GM23338 (cell line): ENCODE measurements around the gene GTF2H1.

Source experiments
- CREB1 ChIP-seq: fragments of 250-450 bp; sonication (Bioruptor Pico); IDR thresholded peaks from 2 replicates; pipeline ENCODE4 v1.5.0; 2020; ENCODE audit warnings: low read depth, mild to moderate bottlenecking, moderate library complexity
- CTCF ChIP-seq, 2 experiments: fragments of 200-600 bp in 1 of 2; sonication (generic) in 1 of 2; conservative IDR thresholded peaks; 2 replicates each; pipeline versions ENCODE4 v1.5.1 to v1.6.1; 2016 to 2017; ENCODE audit warnings: antibody characterized with exemption in 2 of 2, low read depth in 2 of 2, mild to moderate bottlenecking in 2 of 2, moderate library complexity in 1 of 2
- JUNB ChIP-seq: IDR thresholded peaks from one replicate; pipeline ENCODE4 v1.6.1; 2016; ENCODE audit warnings: antibody characterized with exemption; ENCODE audit not compliant: unreplicated experiment

- TF ChIP-seq CTCF (conservative IDR thresholded peaks at IDR 0.05; ENCODE audit: low read depth in 2 of 2) (no peak), CREB1 (CRISPR knock-in tag) (no peak), JUNB (no peak)
These were observed 27.1 kb upstream of the GTF2H1 start for GRCh38 chr11:18295316-18295715.
